Esophagus muscularis mucosa (tissue), 4 donors: ENCODE results near the gene SV2C.

Source experiments
- EP300 ChIP-seq: sonication (generic); formaldehyde crosslinking; IDR thresholded peaks from one replicate; pipeline ENCODE4 v1.6.1; 2017; ENCODE audit warnings: antibody characterized with exemption
- POLR2A ChIP-seq: fragments of 450-650 bp; IDR thresholded peaks from one replicate; pipeline ENCODE4 v1.6.1; 2017; ENCODE audit warnings: antibody characterized with exemption, moderate library complexity, mild to moderate bottlenecking, low read depth
- POLR2AphosphoS5 ChIP-seq, 2 donors: sonication (generic); formaldehyde crosslinking; IDR thresholded peaks; one replicate each; pipeline ENCODE4 v1.6.1; 2017; ENCODE audit warnings: antibody characterized with exemption in 2 of 2
- TF ChIP-seq, protein P1 (sequence below), 3 experiments: fragments of 200-600 bp in 2 of 3; fragments of 450-650 bp in 1 of 3; sonication (generic) in 2 of 3; IDR thresholded peaks; one replicate each; pipeline ENCODE4 v1.5.1; 2017 to 2019; ENCODE audit warnings: antibody characterized with exemption in 3 of 3, mild to moderate bottlenecking in 2 of 3, moderate library complexity in 1 of 3

GRCh38 chr5:76236684-76237083 is 153.5 kb downstream of the SV2C start:
- TF ChIP-seq, protein P1, sequence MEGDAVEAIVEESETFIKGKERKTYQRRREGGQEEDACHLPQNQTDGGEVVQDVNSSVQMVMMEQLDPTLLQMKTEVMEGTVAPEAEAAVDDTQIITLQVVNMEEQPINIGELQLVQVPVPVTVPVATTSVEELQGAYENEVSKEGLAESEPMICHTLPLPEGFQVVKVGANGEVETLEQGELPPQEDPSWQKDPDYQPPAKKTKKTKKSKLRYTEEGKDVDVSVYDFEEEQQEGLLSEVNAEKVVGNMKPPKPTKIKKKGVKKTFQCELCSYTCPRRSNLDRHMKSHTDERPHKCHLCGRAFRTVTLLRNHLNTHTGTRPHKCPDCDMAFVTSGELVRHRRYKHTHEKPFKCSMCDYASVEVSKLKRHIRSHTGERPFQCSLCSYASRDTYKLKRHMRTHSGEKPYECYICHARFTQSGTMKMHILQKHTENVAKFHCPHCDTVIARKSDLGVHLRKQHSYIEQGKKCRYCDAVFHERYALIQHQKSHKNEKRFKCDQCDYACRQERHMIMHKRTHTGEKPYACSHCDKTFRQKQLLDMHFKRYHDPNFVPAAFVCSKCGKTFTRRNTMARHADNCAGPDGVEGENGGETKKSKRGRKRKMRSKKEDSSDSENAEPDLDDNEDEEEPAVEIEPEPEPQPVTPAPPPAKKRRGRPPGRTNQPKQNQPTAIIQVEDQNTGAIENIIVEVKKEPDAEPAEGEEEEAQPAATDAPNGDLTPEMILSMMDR (IDR thresholded peaks at IDR 0.05): no peak
- TF ChIP-seq POLR2AphosphoS5 (IDR thresholded peaks at IDR 0.05) (no peak), EP300 (no peak), POLR2A (no peak)
